Activated T-helper 1 cell treated with Interleukin-2 at 50 U/mL for 16 hours (primary cell): ENCODE data around the gene ALX3.
A peak's percentile ranks its signal among the peaks of the same experiment; 100 is the strongest.

Experiments used
- DNase-seq: peaks from one replicate; pipeline ENCODE4 v3.0.0-alpha.2; 2020; ENCODE audit warnings: low read depth

The ALX3 gene

GRCh38 chr1:110070671-110071242, at the start of gene ALX3:
ALX3 (minus strand) TSS chr1:110070672; CDS start chr1:110070612, 60 bp downstream.
- no peak for DNase-seq

GRCh38 chr1:110119843-110120242, 49.4 kb upstream of the ALX3 start:
- no peak for DNase-seq

GRCh38 chr1:110118636-110119396, 48.3 kb upstream of the ALX3 start:
- no peak for DNase-seq

- no peak for DNase-seq
These were observed 44.3 kb upstream of the ALX3 start for GRCh38 chr1:110114784-110115183.

GRCh38 chr1:110114173-110114572, 43.7 kb upstream of the ALX3 start:
- no peak for DNase-seq

GRCh38 chr1:110113551-110113950, 43.1 kb upstream of the ALX3 start:
- no peak for DNase-seq

GRCh38 chr1:110112656-110113055, 42.2 kb upstream of the ALX3 start:
- no peak for DNase-seq

GRCh38 chr1:110112143-110112542, 41.7 kb upstream of the ALX3 start, which contains the start of gene UBL4B:
UBL4B (plus strand) TSS chr1:110112443; CDS start chr1:110112535, 92 bp downstream.
- no peak for DNase-seq

- DNase-seq = no peak
These were observed 40.6 kb upstream of the ALX3 start for GRCh38 chr1:110111081-110111480.

- DNase-seq = no peak
These were observed 37.5 kb upstream of the ALX3 start for GRCh38 chr1:110107867-110108469.

GRCh38 chr1:110106013-110106941, 35.8 kb upstream of the ALX3 start:
- DNase-seq = peak; percentile 23

- DNase-seq = no peak
These were observed 31.6 kb upstream of the ALX3 start for GRCh38 chr1:110102081-110102480.

- DNase-seq = no peak
These were observed 29.9 kb upstream of the ALX3 start for GRCh38 chr1:110100335-110100734.

- no peak for DNase-seq
These were observed 28.0 kb upstream of the ALX3 start for GRCh38 chr1:110098222-110099026.

GRCh38 chr1:110097507-110098221, 27.2 kb upstream of the ALX3 start:
- no peak for DNase-seq

- no peak for DNase-seq
These were observed 24.6 kb upstream of the ALX3 start for GRCh38 chr1:110094931-110095654.

- DNase-seq = no peak
These were observed 22.5 kb upstream of the ALX3 start for GRCh38 chr1:110092991-110093390.

- DNase-seq = no peak
These were observed 21.3 kb upstream of the ALX3 start for GRCh38 chr1:110091791-110092190.

- DNase-seq = no peak
These were observed 20.9 kb upstream of the ALX3 start for GRCh38 chr1:110091381-110091780.
